Thyroid gland (tissue), 4 donors: Measurements from ENCODE around the gene CD276. TPM values are rescaled to one million over a fixed set of nuclear protein-coding genes. Genes with fewer than 3 reads are reported as not detected.

Experiments used
- DNase-seq, 2 donors: peaks; one replicate each; pipeline ENCODE4 v3.0.0-alpha.2; 2019
- H3K27ac ChIP-seq, 3 donors: fragments of 200-600 bp; sonication (generic); 1 replicate in 2 of 3; 2 replicates in 1 of 3; pipeline ENCODE4 v1.5.1; 2016 to 2019; ENCODE audit warnings: mild to moderate bottlenecking in 1 of 3, moderate library complexity in 1 of 3
- H3K27me3 ChIP-seq: fragments of 200-600 bp; sonication (generic); one replicate; pipeline ENCODE4 v1.5.1; 2019
- H3K36me3 ChIP-seq, 2 donors: fragments of 200-600 bp; sonication (generic); one replicate each; pipeline ENCODE4 v1.5.1; 2016 to 2019
- H3K4me1 ChIP-seq, 2 donors: fragments of 200-600 bp; sonication (generic); one replicate each; pipeline ENCODE4 v1.5.1; 2017 to 2019
- H3K4me3 ChIP-seq, 3 donors: fragments of 200-600 bp; sonication (generic); replicated peaks in 1 of 3; 1 replicate in 2 of 3; 2 replicates in 1 of 3; pipeline ENCODE4 v1.5.1; 2016; ENCODE audit warnings: mild to moderate bottlenecking in 1 of 3
- H3K9me3 ChIP-seq: fragments of 200-600 bp; sonication (generic); one replicate; pipeline ENCODE4 v1.5.1; 2017
- CTCF ChIP-seq, 6 experiments: fragments of 200-600 bp in 3 of 6; fragments of 450-650 bp in 3 of 6; sonication (generic) in 3 of 6; IDR thresholded peaks; one replicate each; pipeline ENCODE4 v1.5.1; 2016 to 2019; ENCODE audit warnings: antibody characterized with exemption in 6 of 6, mild to moderate bottlenecking in 2 of 6, inconsistent platforms in 1 of 6, moderate library complexity in 1 of 6
- POLR2A ChIP-seq, 2 donors: fragments of 450-650 bp; IDR thresholded peaks; one replicate each; pipeline ENCODE4 v1.6.1; 2017; ENCODE audit warnings: antibody characterized with exemption in 2 of 2, mild to moderate bottlenecking in 2 of 2, moderate library complexity in 1 of 2
- WGBS, 2 donors: methylation state at CpG; one replicate each; pipeline ENCODE4 v1.1.5; 2017; 5-methylcytosine and 5-hydroxymethylcytosine counted together
- intact Hi-C: fragments of 100-400 bp; cut with DNase I; formaldehyde crosslinking; loops from one replicate; pipeline ENCODE4 v1.15.1; 2023
- total RNA-seq, 4 donors: library from RNA; depleted of rRNA; stranded (reverse); fragments of >200 nt; gene quantifications; one replicate each; pipeline ENCODE4 v1.2.3, GENCODE V29; 2016

The CD276 gene
- total RNA-seq, 4 donors from 2014 or later = 22.6 to 39.5 (median 28.9) TPM

GRCh38 chr15:73740152-73741048, 56.2 kb downstream of the CD276 start:
- intact Hi-C loops = no loop called here
- Histone ChIP-seq H3K36me3 (no peaks in the 10 kb centered on the region), H3K4me3 (no peak overlapping the region), H3K27me3 (no peaks in the 10 kb centered on the region), H3K9me3 (no peaks in the 10 kb centered on the region), H3K4me1 (no peaks in the 10 kb centered on the region), H3K27ac (no peak overlapping the region)
- TF ChIP-seq CTCF (IDR thresholded peaks at IDR 0.05) (no peak), POLR2A (IDR thresholded peaks at IDR 0.05) (no peak)
- DNase-seq = no peak
- 93 to 95% methylated on average over 24 to 25 of the region's 25 CpGs for WGBS, 2 donors

DNA sequence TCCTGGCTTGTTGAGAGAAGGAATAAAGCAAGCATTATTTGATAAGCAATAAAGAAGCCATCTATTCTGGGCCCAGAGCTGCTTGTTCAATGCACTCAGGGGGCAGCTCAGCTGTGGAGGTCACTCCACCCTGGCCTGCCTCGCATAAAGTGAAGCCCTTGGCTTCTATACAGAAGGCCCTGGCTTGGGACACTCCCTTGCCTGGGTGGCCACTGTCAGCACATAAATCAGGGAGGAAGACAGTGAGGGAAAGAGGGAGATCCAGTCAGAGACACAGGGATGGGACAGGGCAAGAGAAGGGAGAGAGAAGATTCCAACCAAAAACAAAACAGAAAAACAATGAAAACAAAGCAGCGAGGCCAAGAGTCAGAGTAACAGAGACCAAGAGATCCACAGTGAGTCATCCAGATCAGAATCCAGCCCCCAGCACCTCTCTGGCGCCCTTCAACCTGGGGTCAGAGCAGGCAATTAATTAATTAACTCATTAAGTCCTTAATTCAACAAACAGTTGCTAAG, 57.2 kb downstream of the CD276 start:
- intact Hi-C loops = no loop called here

GRCh38 chr15:73744293-73744692, 60.1 kb downstream of the CD276 start:
- Histone ChIP-seq H3K9me3 (no peaks in the 10 kb centered on the region), H3K27me3 (no peaks in the 10 kb centered on the region), H3K36me3 (no peaks in the 10 kb centered on the region), H3K4me3 (no peak overlapping the region), H3K27ac (no peak overlapping the region), H3K4me1 (no peaks in the 10 kb centered on the region)
- DNase-seq = no peak
- 47 to 83% methylated on average over 1 of the region's 1 CpG for WGBS, 2 donors
- intact Hi-C loops = no loop called here
- TF ChIP-seq POLR2A (IDR thresholded peaks at IDR 0.05) = no peak
- no peak for TF ChIP-seq CTCF (IDR thresholded peaks at IDR 0.05)

More for the DNA sequence above, 57.2 kb downstream of the CD276 start:
- Histone ChIP-seq H3K4me1 (no peaks in the 10 kb centered on the region), H3K9me3 (no peaks in the 10 kb centered on the region), H3K27me3 (no peaks in the 10 kb centered on the region), H3K27ac (no peak overlapping the region), H3K36me3 (no peaks in the 10 kb centered on the region), H3K4me3 (no peak overlapping the region)
- no peak for DNase-seq
- TF ChIP-seq POLR2A (IDR thresholded peaks at IDR 0.05) (no peak), CTCF (IDR thresholded peaks at IDR 0.05) (no peak)
- 64 to 78% methylated on average over 3 of the region's 3 CpGs for WGBS, 2 donors

DNA sequence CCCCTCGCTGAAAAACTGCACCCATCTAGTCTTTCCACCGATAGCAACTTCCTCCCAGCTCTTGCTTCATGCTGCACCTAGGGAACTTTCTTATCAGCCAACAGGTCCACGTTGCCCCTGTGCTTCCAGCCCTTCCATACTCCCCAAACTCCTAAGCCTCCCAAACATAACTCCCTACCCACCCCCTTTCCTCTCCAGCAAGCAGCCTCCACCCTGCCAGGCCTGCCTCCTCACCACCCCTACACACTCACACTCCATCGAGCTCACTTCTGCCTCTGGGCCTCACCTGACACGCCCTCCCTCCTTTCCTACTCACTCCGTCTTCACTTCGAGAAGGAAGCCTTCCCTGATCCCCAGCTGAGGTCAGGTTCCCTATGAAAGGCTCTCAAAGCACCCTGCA, 60.9 kb downstream of the CD276 start:
- TF ChIP-seq CTCF (IDR thresholded peaks at IDR 0.05) = no peak
- TF ChIP-seq POLR2A (IDR thresholded peaks at IDR 0.05) = no peak
- Histone ChIP-seq H3K4me1 (no peaks in the 10 kb centered on the region), H3K4me3 (no peak overlapping the region), H3K27ac (no peak overlapping the region), H3K36me3 (no peaks in the 10 kb centered on the region), H3K27me3 (no peaks in the 10 kb centered on the region), H3K9me3 (no peaks in the 10 kb centered on the region)
- intact Hi-C loops = no loop called here
- DNase-seq = no peak
- 67 to 73% methylated on average over 7 of the region's 7 CpGs for WGBS, 2 donors

DNA sequence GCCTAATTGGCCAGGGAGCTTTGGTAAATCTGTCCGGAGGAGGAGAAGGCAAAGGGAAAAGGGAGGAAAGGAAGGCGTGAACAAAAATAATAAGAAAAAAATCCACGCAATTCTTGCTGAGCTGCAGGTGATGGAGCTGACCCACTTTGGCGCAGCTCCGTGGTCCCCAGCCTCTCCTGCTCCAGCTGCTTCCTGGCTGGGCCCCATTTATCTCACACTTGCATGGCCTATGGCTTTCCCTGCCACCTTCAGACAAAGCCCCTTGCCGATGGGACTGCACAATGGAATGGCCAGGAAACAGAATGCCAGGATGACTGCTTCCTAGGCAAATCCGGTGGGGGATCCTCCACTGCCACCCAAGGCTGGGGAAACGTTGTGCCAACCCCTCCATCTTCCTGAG, 62.1 kb downstream of the CD276 start:
- Histone ChIP-seq H3K27me3 (no peaks in the 10 kb centered on the region), H3K9me3 (no peaks in the 10 kb centered on the region), H3K27ac (no peak overlapping the region), H3K4me1 (no peaks in the 10 kb centered on the region), H3K4me3 (no peak overlapping the region), H3K36me3 (no peaks in the 10 kb centered on the region)
- 69 to 72% methylated on average over 6 to 8 of the region's 8 CpGs for WGBS, 2 donors
- DNase-seq = no peak
- intact Hi-C loops = no loop called here
- TF ChIP-seq POLR2A (IDR thresholded peaks at IDR 0.05) (no peak), CTCF (IDR thresholded peaks at IDR 0.05) (no peak)
